Measurements from ENCODE around the gene CACNG4.

GRCh38 chr17:66996926-66997325 lies 32.4 kb downstream of the CACNG4 start:
- TF ChIP-seq CTCF (IDR thresholded peaks at IDR 0.05 in 8 of 11, conservative IDR thresholded peaks at IDR 0.05 in 3 of 11) (no peak), POLR2AphosphoS5 (IDR thresholded peaks at IDR 0.05) (no peak)

Measured in spleen (tissue), 7 donors.